HG02943 (cell line): Measurements from ENCODE around the gene ATXN2.
"Not testable (repeated sequence)": the region's sequence is repeated elsewhere in the genome, so short reads cannot be mapped to it uniquely, and the experiment has no call there.

Experiments
- ATAC-seq: cut with Tn5 transposase; IDR thresholded peaks from one replicate; pipeline ENCODE4 v1.9.1; 2021; ENCODE audit warnings: mild to moderate bottlenecking, low read depth, moderate library complexity; ENCODE audit not compliant: unreplicated experiment

Gene ATXN2

DNA sequence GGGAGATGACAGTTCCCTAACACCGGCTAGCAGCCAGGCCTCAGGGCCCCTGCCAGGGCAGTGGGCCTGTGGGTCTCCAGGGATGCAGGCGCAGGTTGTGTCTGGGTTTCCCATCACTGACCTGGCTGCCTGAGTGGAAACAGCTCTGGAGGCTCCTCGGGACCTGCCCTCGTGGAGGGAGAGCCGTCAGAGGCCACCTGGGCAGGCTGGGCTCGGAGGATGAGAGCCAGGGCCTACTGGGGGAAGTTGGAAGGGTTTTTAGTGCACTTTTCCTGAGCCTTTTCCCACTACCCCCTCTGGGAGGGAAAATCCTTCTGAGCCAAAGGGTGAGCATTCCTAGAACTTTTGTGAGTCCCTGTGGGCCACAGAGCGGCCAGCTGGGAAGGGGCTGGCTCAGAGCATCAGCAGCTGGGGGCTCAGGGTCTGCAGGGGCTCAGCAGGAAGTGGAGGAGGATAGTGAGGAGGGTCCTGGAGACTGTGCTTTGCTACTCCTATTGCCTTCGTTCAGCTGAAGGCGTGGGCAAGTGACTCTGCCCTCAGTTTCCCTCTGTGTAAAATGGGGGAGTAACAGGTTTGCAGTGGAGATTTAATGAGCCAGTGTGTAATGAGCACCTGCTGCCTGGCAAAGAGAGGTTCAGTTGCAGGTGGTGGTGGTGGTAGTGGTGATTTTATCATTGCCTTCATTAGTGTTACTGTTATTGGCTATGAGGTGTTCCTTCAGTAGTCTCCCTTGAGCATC is 191.6 kb downstream of the ATXN2 start:
- ATAC-seq: no peak

DNA sequence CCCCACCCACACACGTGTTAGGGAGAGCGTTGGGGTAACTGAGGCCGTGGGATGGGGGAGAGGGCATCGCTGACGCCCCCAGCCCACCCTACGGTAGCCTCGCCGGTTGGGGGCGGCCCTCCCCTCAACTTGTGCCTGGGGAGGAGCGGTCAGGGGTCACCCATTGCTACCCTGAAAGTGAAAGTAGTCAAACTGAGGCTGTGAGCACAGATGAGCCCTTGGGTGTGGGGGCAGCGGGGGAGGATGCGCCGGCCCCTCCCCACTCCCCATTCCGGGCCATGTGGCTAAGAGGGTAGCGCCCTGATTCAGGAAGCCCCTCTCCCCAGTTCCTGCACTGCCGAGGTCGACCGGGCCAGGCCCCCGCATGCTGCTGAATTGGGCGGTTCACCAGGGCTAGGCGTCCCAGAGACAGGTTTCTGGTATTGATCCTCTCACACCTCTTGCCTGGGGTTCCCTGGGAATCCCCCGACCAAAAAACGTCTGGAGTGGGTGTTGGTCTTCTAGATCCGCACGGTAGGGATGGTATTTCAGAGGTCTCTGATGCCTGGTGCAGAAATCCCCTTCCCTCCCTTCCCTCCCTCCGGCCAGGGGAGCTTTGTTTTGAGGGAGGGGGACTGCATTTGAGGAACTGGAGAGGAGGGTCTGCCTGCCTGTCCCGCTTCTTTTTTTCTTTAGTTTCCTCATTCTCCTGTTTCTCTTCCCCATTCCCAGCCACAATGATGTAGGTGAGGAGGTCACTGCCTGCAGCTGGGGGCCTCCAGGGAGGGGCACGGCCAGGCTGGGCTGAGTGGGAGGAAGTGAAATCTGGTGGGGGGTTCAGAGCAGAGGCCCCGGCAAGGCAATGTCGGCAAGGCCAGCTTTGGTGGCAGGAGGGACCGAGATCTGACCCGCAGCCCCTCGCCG is 192.4 kb downstream of the ATXN2 start:
- ATAC-seq: no peak

DNA sequence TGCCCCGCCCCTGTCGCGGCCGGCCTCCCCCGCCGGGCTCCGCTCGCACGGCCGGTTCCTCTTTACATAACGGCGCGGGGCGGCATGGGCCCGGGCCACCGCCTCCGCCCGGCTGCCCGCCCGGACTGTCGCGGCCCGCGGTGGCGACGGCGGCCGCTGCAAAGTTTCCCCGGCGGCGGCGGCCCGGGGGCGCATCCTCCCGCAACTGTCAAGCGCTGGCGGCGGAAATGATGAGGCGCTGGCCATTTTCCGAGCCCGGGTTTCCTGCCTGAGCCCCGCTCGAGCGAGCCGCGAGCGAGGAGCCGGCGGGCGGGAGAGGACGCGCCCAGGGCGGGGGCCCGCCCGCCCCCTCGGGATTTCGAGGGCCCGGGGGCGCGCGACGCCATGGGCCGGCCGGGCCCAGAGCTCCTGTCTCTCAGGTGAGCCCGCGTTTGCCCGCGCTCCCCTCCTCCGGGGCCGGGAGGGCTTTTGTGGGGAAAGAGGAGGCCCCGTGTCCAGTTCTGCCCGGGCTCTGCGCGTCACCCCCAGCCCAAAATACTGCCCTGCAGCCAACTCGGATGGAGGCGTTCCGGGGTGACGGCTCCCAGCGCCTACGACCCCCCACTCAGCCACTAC is 193.1 kb downstream of the ATXN2 start, which contains the start of gene SH2B3:
SH2B3 (plus strand) TSS at position 65 of the 615 bp plus-strand sequence. CDS start 12,223 bp downstream, outside the sequence.
- peak; percentile 2 for ATAC-seq

DNA sequence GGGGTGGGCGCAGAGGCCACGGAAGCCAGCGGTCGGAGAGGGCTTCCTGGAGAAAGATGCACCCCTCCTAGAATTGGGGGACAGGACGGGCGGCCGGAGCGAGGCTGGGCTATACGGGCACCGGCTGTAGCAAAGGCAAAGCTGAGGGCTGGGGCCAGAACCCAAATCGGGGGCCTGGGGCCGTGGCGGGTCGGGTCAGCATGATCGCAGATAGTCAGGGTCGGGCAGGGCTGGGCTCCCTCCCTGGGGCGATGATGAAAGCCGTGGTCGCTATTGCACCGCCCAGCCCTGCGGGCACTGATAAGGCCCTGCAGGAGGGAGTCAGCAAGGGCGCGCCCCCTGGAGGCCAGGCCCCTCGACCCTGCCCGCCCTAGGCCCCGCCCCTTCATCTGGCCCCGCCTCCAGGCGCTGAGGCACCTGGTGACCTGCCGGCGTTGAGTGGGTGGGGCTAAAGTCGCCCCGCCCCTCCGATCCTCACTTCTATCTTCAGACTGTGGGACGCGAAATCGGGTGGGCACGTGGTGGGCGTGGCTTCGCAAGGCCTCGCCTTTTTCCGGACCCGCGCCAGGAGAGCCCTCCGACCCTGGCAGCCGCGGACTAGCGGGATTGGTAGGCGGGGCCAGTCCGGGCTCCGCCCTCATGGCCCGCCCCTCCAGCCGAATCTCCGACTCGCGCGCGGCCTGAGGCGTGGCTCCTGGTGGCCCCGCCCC is 193.8 kb downstream of the ATXN2 start:
- ATAC-seq: peak; percentile 53

DNA sequence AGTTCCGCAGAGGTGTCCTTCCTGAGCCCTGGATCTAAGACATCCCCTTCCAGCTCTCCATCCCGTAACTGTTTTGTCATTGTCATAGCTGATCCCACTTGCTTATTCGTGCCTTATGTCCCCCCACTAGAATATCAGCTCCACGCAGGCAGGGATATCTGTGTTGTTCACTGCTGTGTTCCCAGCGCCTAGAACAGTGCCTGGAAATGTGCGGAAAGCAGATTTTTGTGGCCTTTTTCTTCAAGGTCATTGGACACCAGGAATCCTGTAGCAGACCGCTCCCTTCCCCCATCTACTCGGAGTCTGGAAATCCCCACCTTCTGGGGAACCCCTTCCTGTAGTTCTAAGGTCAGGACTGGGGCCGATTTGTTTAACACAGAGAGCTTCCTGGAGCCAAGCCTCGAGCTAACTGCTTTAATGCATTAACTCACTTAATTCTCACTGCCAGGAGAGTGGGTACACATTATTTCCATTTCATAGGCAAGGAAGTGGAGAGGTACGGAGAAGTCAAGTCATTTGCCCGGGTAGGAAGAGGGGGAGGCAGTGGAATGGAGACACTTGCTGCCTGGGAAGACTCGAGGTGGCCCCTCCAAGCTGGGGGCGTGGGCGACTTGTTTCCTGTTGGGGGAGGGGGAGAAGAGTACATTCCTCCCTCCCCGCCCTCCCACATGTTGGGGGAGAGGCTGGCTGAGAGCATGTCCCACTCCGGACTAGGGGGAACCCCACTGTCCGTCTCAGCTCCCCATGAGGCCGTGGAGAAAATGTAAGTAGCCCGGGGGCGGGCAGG is 194.6 kb downstream of the ATXN2 start:
- ATAC-seq: no peak

DNA sequence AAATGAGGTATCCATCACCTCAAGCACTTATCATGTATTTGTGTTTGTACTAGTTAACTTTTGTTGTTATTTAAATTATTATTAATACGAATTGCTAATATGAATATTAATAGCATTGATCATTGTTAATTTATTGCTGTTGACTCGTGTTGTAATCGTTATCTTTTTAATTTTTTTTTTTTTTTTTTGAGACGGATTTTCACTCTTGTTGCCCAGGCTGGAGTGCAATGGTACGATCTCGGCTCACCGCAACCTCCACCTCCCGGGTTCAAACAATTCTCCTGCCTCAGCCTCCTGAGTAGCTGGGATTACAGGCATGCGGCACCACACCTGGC is 196.7 kb downstream of the ATXN2 start:
- not testable (repeated sequence) for ATAC-seq
